Endothelial cell of umbilical vein (primary cell): ENCODE results near the gene SPAG16.

Experiments
- EZH2 ChIP-seq: IDR thresholded peaks from 2 replicates; pipeline ENCODE4 v1.6.1; 2012; ENCODE audit warnings: borderline replicate concordance, low read depth, mild to moderate bottlenecking, moderate library complexity, low read length, inconsistent platforms; ENCODE audit not compliant: severe bottlenecking
- JUN ChIP-seq: IDR thresholded peaks from 2 replicates; pipeline ENCODE4 v1.6.1; 2011; ENCODE audit warnings: borderline replicate concordance, low read depth; ENCODE audit not compliant: insufficient read length, insufficient read depth
- MAX ChIP-seq: IDR thresholded peaks from 2 replicates; pipeline ENCODE4 v1.6.1; 2011; ENCODE audit not compliant: insufficient read depth, insufficient read length
- MYC ChIP-seq: IDR thresholded peaks from one replicate; pipeline ENCODE4 v1.6.1; 2011; ENCODE audit warnings: mild to moderate bottlenecking, low read depth, low read length
- POLR2A ChIP-seq: IDR thresholded peaks from 2 replicates; pipeline ENCODE4 v1.6.1; 2012; ENCODE audit warnings: low read depth, mild to moderate bottlenecking, control low read depth, low read length
- POLR2AphosphoS5 ChIP-seq: IDR thresholded peaks from 2 replicates; pipeline ENCODE4 v1.6.1; 2012; ENCODE audit warnings: low read depth, mild to moderate bottlenecking, control low read depth, low read length, moderate library complexity; ENCODE audit not compliant: insufficient read depth
- TF ChIP-seq, protein P1 (sequence below), 2 donors: IDR thresholded peaks; 1 replicate in 1 of 2; 2 replicates in 1 of 2; pipeline ENCODE4 v1.5.1; 2011; ENCODE audit warnings: low read length in 2 of 2, mild to moderate bottlenecking in 2 of 2, moderate library complexity in 2 of 2, control low read depth in 1 of 2, inconsistent platforms in 1 of 2, low read depth in 1 of 2; ENCODE audit not compliant: insufficient read depth in 1 of 2; ENCODE audit errors: extremely low read depth in 1 of 2

DNA sequence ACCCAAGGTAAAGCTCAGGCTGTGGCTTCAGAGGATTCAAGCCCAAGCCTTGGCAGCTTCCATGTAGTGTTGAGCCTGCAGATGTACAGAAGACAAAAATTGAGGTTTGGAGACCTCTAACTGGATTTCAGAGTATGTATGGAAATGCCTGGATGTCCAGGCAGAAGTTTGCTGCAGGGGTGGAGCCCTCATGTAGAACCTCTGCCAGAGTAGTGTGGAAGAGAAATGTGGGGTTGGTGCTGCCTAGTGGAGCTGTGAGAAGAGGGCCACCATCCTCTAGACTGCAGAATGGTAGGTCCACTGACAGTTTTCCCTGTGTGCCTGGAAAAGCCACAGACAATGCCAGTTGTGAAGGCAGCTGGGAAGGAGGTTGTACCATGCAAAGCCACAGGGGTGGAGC is 239.9 kb downstream of the SPAG16 start:
- TF ChIP-seq, protein P1, sequence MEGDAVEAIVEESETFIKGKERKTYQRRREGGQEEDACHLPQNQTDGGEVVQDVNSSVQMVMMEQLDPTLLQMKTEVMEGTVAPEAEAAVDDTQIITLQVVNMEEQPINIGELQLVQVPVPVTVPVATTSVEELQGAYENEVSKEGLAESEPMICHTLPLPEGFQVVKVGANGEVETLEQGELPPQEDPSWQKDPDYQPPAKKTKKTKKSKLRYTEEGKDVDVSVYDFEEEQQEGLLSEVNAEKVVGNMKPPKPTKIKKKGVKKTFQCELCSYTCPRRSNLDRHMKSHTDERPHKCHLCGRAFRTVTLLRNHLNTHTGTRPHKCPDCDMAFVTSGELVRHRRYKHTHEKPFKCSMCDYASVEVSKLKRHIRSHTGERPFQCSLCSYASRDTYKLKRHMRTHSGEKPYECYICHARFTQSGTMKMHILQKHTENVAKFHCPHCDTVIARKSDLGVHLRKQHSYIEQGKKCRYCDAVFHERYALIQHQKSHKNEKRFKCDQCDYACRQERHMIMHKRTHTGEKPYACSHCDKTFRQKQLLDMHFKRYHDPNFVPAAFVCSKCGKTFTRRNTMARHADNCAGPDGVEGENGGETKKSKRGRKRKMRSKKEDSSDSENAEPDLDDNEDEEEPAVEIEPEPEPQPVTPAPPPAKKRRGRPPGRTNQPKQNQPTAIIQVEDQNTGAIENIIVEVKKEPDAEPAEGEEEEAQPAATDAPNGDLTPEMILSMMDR (IDR thresholded peaks at IDR 0.05; ENCODE audit: extremely low read depth in 1 of 2, insufficient read depth in 1 of 2, low read depth in 1 of 2, low read length in 2 of 2) = no peak
- TF ChIP-seq POLR2A (no peak), POLR2AphosphoS5 (no peak), EZH2 (no peak), MAX (no peak), MYC (no peak), JUN (no peak)
